GM19043 (cell line): ENCODE results near the gene CFAP141.
A peak's percentile ranks its signal among the peaks of the same experiment; 100 is the strongest.

ENCODE experiments used
- ATAC-seq: cut with Tn5 transposase; IDR thresholded peaks from one replicate; pipeline ENCODE4 v1.9.1; 2021; ENCODE audit warnings: low read depth; ENCODE audit not compliant: unreplicated experiment

CFAP141 gene

GRCh38 chr1:154174654-154175053, 31.5 kb downstream of the CFAP141 start:
- no peak for ATAC-seq

- no peak for ATAC-seq
Measured at GRCh38 chr1:154171880-154172279, 34.3 kb downstream of the CFAP141 start.

- no peak for ATAC-seq
Measured at GRCh38 chr1:154171223-154171583, 34.9 kb downstream of the CFAP141 start.

GRCh38 chr1:154170547-154171222, 35.4 kb downstream of the CFAP141 start:
- ATAC-seq, result no peak

- ATAC-seq, result no peak
Measured at GRCh38 chr1:154167461-154167860, 38.7 kb downstream of the CFAP141 start.

- no peak for ATAC-seq
Measured at GRCh38 chr1:154166207-154166606, 39.9 kb downstream of the CFAP141 start.

GRCh38 chr1:154159554-154159953, 46.6 kb downstream of the CFAP141 start:
- no peak for ATAC-seq

- ATAC-seq, result no peak
Measured at GRCh38 chr1:154158307-154159125, 47.6 kb downstream of the CFAP141 start.

GRCh38 chr1:154157520-154158306, 48.4 kb downstream of the CFAP141 start:
- ATAC-seq, result peak; percentile 78

- ATAC-seq, result no peak
Measured at GRCh38 chr1:154155251-154155650, 50.9 kb downstream of the CFAP141 start.

GRCh38 chr1:154154534-154155191, 51.5 kb downstream of the CFAP141 start, which contains the start of gene NUP210L:
Gene NUP210L (minus strand): TSS chr1:154155073.
- no peak for ATAC-seq

GRCh38 chr1:154154053-154154452, 52.1 kb downstream of the CFAP141 start:
- ATAC-seq, result no peak

GRCh38 chr1:154151311-154151710, 54.8 kb downstream of the CFAP141 start:
- no peak for ATAC-seq
